ENCODE results near the gene KRT35.

GRCh38 chr17:41494524-41494923 is 13.6 kb upstream of the KRT35 start:
- TF ChIP-seq CTCF (IDR thresholded peaks at IDR 0.05 in 2 of 3, conservative IDR thresholded peaks at IDR 0.05 in 1 of 3; ENCODE audit: control insufficient read depth in 2 of 3, extremely low read depth in 1 of 3, insufficient read depth in 1 of 3, low read depth in 3 of 3, low read length in 3 of 3), result no peak
- TF ChIP-seq ZNF687 (IDR thresholded peaks at IDR 0.05), result no peak
- TF ChIP-seq PAX8 (IDR thresholded peaks at IDR 0.05), result no peak
- TF ChIP-seq POLR2AphosphoS5 (IDR thresholded peaks at IDR 0.05; ENCODE audit: low read length), result no peak
- no peak for TF ChIP-seq EED (IDR thresholded peaks at IDR 0.05; ENCODE audit: low read depth)
- no peak for TF ChIP-seq POU2F2 (IDR thresholded peaks at IDR 0.05; ENCODE audit: borderline replicate concordance, low read depth, low read length)
- TF ChIP-seq TARDBP (IDR thresholded peaks at IDR 0.05; ENCODE audit: borderline replicate concordance), result no peak
- TF ChIP-seq YY1 (IDR thresholded peaks at IDR 0.05; ENCODE audit: low read depth, low read length), result no peak
- no peak for TF ChIP-seq SMC3 (IDR thresholded peaks at IDR 0.05; ENCODE audit: borderline replicate concordance, low read length)
- TF ChIP-seq POLR2A (IDR thresholded peaks at IDR 0.05; ENCODE audit: low read depth, low read length), result no peak

All from GM12878 (cell line).